Spleen (tissue), 11 donors: ENCODE results near the gene SLC16A3. TPM values are rescaled to one million over a fixed set of nuclear protein-coding genes. Genes with fewer than 3 reads are reported as not detected.
A peak's percentile ranks its signal among the peaks of the same experiment; 100 is the strongest.

Source experiments
- DNase-seq: peaks from one replicate; pipeline ENCODE4 v3.0.0-alpha.2; 2020
- H3K27ac ChIP-seq, 8 donors: fragments of 200-600 bp; sonication (generic) in 7 of 8; 1 replicate in 4 of 8; 2 replicates in 4 of 8; pipeline versions ENCODE4 v1.5.0 to v1.8.0; 2016 to 2021; ENCODE audit warnings: inconsistent platforms in 4 of 8, mild to moderate bottlenecking in 4 of 8, moderate library complexity in 1 of 8
- H3K27me3 ChIP-seq, 7 donors: fragments of 200-600 bp; sonication (generic) in 6 of 7; replicated peaks in 1 of 7; 1 replicate in 4 of 7; 2 replicates in 3 of 7; pipeline versions ENCODE4 v1.5.0 to v1.8.0; 2016 to 2021; ENCODE audit warnings: inconsistent platforms in 3 of 7, mild to moderate bottlenecking in 1 of 7
- H3K36me3 ChIP-seq, 6 donors: fragments of 200-600 bp; sonication (generic) in 5 of 6; 1 replicate in 4 of 6; 2 replicates in 2 of 6; pipeline versions ENCODE4 v1.5.0 to v1.8.0; 2016 to 2021; ENCODE audit warnings: inconsistent platforms in 2 of 6
- H3K4me1 ChIP-seq, 6 donors: fragments of 200-600 bp; sonication (generic) in 5 of 6; 1 replicate in 3 of 6; 2 replicates in 3 of 6; pipeline versions ENCODE4 v1.5.0 to v1.8.0; 2016 to 2021; ENCODE audit warnings: inconsistent platforms in 3 of 6
- H3K4me3 ChIP-seq, 8 donors: fragments of 200-600 bp; sonication (generic) in 7 of 8; 1 replicate in 4 of 8; 2 replicates in 4 of 8; pipeline versions ENCODE4 v1.5.0 to v1.8.0; 2016 to 2021; ENCODE audit warnings: inconsistent platforms in 4 of 8, mild to moderate bottlenecking in 4 of 8, moderate library complexity in 2 of 8
- H3K9me3 ChIP-seq, 8 donors: fragments of 200-600 bp; sonication (generic) in 7 of 8; 1 replicate in 4 of 8; 2 replicates in 4 of 8; pipeline versions ENCODE4 v1.5.0 to v1.8.0; 2016 to 2021; ENCODE audit warnings: inconsistent platforms in 4 of 8
- POLR2A ChIP-seq, 3 donors: fragments of 450-650 bp; IDR thresholded peaks; one replicate each; pipeline ENCODE4 v1.5.1; 2017; ENCODE audit warnings: antibody characterized with exemption in 3 of 3, mild to moderate bottlenecking in 1 of 3
- POLR2AphosphoS5 ChIP-seq, 3 donors: sonication (generic); formaldehyde crosslinking; IDR thresholded peaks; one replicate each; pipeline ENCODE4 v1.5.1; 2017; ENCODE audit warnings: antibody characterized with exemption in 3 of 3
- WGBS, 5 donors: extraction: QIAGEN DNeasy Blood & Tissue Kit in 3 of 5; methylation state at CpG; one replicate each; pipeline versions ENCODE4 v1.1.5 to v1.1.7; 2013 to 2018; 5-methylcytosine and 5-hydroxymethylcytosine counted together
- intact Hi-C: fragments of 100-400 bp; cut with DNase I; formaldehyde crosslinking; loops from one replicate; pipeline ENCODE4 v1.15.0; 2023; ENCODE audit warnings: low total_unique reads
- polyA plus RNA-seq, 3 donors: library from polyadenylated mRNA; stranded (reverse); fragments of 200-250 nt; gene quantifications; one replicate each; pipeline ENCODE4 v1.2.1, GENCODE V29; 2013
- total RNA-seq, 7 donors: library from RNA; depleted of rRNA in 3 of 7; stranded (reverse); fragments of >200 nt in 3 of 7; fragmentation: NEBNext Ultra II Directional in 4 of 7; extraction: Animal tissue kit (Norgen Biotek cat#: 25700) in 4 of 7; gene quantifications; one replicate each; pipeline versions ENCODE4 v1.1.0 to v1.2.1, GENCODE V29; 2016 to 2021
- TF ChIP-seq, protein P1 (sequence below), 11 experiments: fragments of 200-600 bp in 7 of 11; fragments of 450-650 bp in 4 of 11; sonication (generic) in 4 of 11; IDR thresholded peaks in 8 of 11; conservative IDR thresholded peaks in 3 of 11; 1 replicate in 7 of 11; 2 replicates in 4 of 11; pipeline versions ENCODE4 v1.4.0 to v1.8.0; 2016 to 2021; ENCODE audit warnings: antibody characterized with exemption in 11 of 11, inconsistent platforms in 4 of 11, mild to moderate bottlenecking in 1 of 11
- donor health status: healthy with polysubstance abuse.
- donor health status: DM: no; HTN: no; CAD: no; lungs with moderate emphysema.
- donor health status: DM: no; HTN: no; CAD: no.
- donor health status: Bipolar disorder and iron deficiency.
- donor health status: healthy.
- donor health status: DM: no; HTN: no; CAD: no.
- donor health status: DM: yes; HTN: yes; CAD: no.

SLC16A3 gene
- total and polyA plus RNA-seq, 10 donors, result 11.1 to 185 (median 74.0) TPM

DNA sequence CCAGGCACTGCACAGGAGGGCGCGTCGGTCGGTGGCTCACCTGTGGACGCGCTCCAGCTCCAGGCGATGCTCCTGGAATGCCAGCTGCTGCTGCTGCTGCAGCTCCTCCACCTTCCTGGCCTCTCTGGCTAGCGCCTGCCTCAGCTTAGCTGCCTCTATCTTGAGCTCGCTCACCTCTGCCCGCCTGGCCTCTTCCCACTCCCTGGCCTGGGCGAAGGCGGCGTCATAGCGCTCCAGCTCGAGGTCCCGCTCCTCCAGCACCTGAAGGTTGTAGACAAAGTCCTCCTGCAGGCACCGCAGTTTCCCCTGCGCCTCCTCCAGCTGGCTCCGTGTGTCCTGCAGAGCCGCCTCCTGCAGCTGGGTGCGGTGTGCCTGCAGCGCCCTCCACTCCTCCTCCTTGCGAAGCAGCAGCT is 27.3 kb upstream of the SLC16A3 start:
- peaks cover 0 to 31% (median 2%) of the 10 kb centered on the region in 6 donors for H3K36me3 ChIP-seq
- H3K4me3 ChIP-seq, result no peak overlapping the region
- intact Hi-C loops, result loop anchor here (10.0 kb wide), 1 partner anchor 123 kb away; no protein-coding TSS in a partner anchor
- peak in 1 of 3 donors; percentile 14 for TF ChIP-seq POLR2AphosphoS5 (IDR thresholded peaks at IDR 0.05)
- TF ChIP-seq, protein P1, sequence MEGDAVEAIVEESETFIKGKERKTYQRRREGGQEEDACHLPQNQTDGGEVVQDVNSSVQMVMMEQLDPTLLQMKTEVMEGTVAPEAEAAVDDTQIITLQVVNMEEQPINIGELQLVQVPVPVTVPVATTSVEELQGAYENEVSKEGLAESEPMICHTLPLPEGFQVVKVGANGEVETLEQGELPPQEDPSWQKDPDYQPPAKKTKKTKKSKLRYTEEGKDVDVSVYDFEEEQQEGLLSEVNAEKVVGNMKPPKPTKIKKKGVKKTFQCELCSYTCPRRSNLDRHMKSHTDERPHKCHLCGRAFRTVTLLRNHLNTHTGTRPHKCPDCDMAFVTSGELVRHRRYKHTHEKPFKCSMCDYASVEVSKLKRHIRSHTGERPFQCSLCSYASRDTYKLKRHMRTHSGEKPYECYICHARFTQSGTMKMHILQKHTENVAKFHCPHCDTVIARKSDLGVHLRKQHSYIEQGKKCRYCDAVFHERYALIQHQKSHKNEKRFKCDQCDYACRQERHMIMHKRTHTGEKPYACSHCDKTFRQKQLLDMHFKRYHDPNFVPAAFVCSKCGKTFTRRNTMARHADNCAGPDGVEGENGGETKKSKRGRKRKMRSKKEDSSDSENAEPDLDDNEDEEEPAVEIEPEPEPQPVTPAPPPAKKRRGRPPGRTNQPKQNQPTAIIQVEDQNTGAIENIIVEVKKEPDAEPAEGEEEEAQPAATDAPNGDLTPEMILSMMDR (IDR thresholded peaks at IDR 0.05 in 8 of 11, conservative IDR thresholded peaks at IDR 0.05 in 3 of 11), result no peak
- peaks cover 8 to 52% (median 19%) of the 10 kb centered on the region in 6 donors for H3K4me1 ChIP-seq
- H3K27me3 ChIP-seq, result no peaks in the 10 kb centered on the region
- H3K9me3 ChIP-seq, result no peaks in the 10 kb centered on the region
- WGBS, 5 donors, result 91 to 95% (median 93%) methylated on average over 16 to 23 of the region's 23 CpGs
- H3K27ac ChIP-seq, result peak overlapping the region in 3 of 8 donors; percentile 44 to 66 (median 55)
- no peak for DNase-seq

DNA sequence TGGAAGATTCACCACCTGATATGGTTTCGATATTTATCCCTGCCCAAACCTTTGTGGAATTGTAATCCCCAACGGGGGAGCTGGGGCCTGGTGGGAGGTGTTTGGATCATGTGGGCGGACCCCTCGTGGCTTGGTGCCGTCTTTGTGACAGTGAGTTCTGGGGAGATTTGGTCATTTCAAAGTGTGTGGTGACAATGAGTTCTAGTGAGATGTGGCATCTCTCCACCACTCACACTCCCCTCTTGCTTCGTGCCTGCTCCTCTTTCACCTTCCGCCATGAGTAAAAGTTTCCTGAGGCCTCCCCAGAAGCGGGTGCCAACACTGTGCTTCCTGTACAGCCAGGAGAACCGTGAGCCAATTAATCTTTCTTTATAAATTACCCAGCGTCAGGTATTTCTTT is 25.9 kb upstream of the SLC16A3 start:
- H3K27me3 ChIP-seq, result no peaks in the 10 kb centered on the region
- H3K36me3 ChIP-seq, result peaks cover 0 to 17% (median 0%) of the 10 kb centered on the region in 6 donors
- H3K4me3 ChIP-seq, result no peak overlapping the region
- H3K9me3 ChIP-seq, result no peaks in the 10 kb centered on the region
- DNase-seq, result no peak
- WGBS, 5 donors, result 70 to 74% (median 73%) methylated on average over 9 to 10 of the region's 10 CpGs
- intact Hi-C loops, result loop anchor here (10.0 kb wide), 1 partner anchor 122 kb away; no protein-coding TSS in a partner anchor
- H3K27ac ChIP-seq, result no peak overlapping the region
- no peak for TF ChIP-seq POLR2A (IDR thresholded peaks at IDR 0.05)
- TF ChIP-seq, protein P1 (IDR thresholded peaks at IDR 0.05 in 8 of 11, conservative IDR thresholded peaks at IDR 0.05 in 3 of 11), result no peak
- TF ChIP-seq POLR2AphosphoS5 (IDR thresholded peaks at IDR 0.05), result no peak
- H3K4me1 ChIP-seq, result peaks cover 8 to 53% (median 19%) of the 10 kb centered on the region in 6 donors

DNA sequence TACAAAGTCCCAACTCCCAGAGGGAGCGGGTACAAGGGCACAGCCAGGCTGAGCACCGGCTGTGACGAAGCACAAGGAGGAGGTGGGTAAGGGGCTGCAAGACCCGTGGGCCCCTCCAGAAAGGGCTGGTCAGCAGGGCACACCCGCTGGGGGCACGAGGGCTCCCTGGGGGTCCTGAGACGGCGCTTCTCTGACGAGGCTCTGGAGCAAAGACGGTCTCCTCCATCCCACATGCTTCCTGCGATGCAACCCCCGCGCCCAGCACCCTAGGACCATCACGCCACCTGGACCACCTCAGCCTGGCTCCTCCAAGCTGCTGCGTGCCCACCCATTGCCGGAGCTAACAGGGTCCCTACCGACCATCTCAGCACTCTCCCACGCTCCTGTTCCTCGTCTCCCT is 24.9 kb upstream of the SLC16A3 start:
- intact Hi-C loops, result loop anchor here (10.0 kb wide), 1 partner anchor 121 kb away; no protein-coding TSS in a partner anchor
- DNase-seq, result no peak
- H3K36me3 ChIP-seq, result peaks cover 0 to 10% (median 0%) of the 10 kb centered on the region in 6 donors
- H3K27ac ChIP-seq, result no peak overlapping the region
- no peak overlapping the region for H3K4me3 ChIP-seq
- TF ChIP-seq POLR2AphosphoS5 (IDR thresholded peaks at IDR 0.05) (no peak), POLR2A (IDR thresholded peaks at IDR 0.05) (no peak)
- TF ChIP-seq, protein P1 (IDR thresholded peaks at IDR 0.05 in 8 of 11, conservative IDR thresholded peaks at IDR 0.05 in 3 of 11), result no peak
- peaks cover 8 to 55% (median 19%) of the 10 kb centered on the region in 6 donors for H3K4me1 ChIP-seq
- H3K27me3 ChIP-seq, result no peaks in the 10 kb centered on the region
- no peaks in the 10 kb centered on the region for H3K9me3 ChIP-seq
- 86 to 92% (median 88%) methylated on average over 19 of the region's 19 CpGs for WGBS, 5 donors

DNA sequence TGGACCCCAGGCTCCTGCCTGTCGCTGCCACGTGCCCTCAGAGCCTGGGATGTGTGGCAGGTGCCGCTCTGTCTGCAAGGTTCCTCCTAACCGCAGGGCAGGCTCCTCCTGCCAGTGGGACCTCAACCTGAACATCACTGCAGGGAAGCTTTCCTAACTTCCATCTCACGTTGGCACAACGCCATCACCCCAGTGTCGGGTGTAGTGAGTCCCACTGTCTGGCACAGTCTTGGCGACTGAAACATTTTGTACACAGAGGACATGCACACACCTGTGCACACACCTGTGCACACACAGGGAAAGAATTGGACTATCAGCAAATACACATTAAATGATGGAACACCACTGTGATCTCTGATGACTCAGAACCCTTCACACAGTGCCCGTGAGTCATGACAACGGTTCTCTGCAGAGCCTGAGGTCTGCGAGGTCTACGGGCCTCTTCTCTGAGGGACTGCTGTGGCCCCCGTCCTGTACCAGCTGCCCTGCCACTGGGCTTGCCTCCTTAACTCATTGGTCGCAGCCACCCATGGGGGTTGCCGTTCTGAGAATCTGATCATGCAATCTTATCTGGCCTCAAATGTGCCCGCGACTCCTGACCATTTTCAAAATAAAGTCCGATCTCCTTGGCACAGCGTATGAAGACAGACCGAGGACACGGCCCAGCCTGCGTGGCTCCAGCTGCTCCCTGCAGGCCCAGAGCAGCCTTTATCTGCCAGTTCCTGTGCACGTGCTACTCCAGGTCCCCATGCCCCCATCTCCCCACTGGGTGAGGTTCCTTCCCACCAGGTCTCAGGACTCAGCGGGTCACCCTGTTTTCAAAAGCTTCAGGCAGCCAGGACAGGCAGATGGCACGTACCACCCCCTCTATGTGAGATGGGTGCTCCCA is 23.8 kb upstream of the SLC16A3 start:
- intact Hi-C loops, result loop anchor here (10.0 kb wide), 1 partner anchor 120 kb away; no protein-coding TSS in a partner anchor
- H3K4me3 ChIP-seq, result peak overlapping the region in 1 of 8 donors; percentile 54
- DNase-seq, result peak; percentile 79
- TF ChIP-seq POLR2AphosphoS5 (IDR thresholded peaks at IDR 0.05) (no peak), POLR2A (IDR thresholded peaks at IDR 0.05) (no peak)
- TF ChIP-seq, protein P1 (IDR thresholded peaks at IDR 0.05 in 8 of 11, conservative IDR thresholded peaks at IDR 0.05 in 3 of 11), result no peak
- 72 to 86% (median 74%) methylated on average over 22 to 25 of the region's 25 CpGs for WGBS, 5 donors
- H3K9me3 ChIP-seq, result no peaks in the 10 kb centered on the region
- peaks cover 0 to 3% (median 0%) of the 10 kb centered on the region in 6 donors for H3K36me3 ChIP-seq
- H3K4me1 ChIP-seq, result peaks cover 8 to 52% (median 18%) of the 10 kb centered on the region in 6 donors
- no peaks in the 10 kb centered on the region for H3K27me3 ChIP-seq
- peak overlapping the region in 7 of 8 donors; percentile 81 to 92 (median 88) for H3K27ac ChIP-seq
